HEK293 (cell line): ENCODE results near the gene SLAMF6.

ENCODE experiments used
- CTCF ChIP-seq: fragments of 450-650 bp; formaldehyde crosslinking; IDR thresholded peaks from 2 replicates; pipeline ENCODE4 v1.5.1; 2016; ENCODE audit warnings: missing biosample characterization, missing genetic modification characterization
- PBX3 ChIP-seq: sonication (generic); formaldehyde crosslinking; IDR thresholded peaks from 2 replicates; pipeline ENCODE4 v1.8.1; 2022; ENCODE audit warnings: mild to moderate bottlenecking, moderate library complexity, missing genetic modification reagents
- REST ChIP-seq: fragments of 450-650 bp; formaldehyde crosslinking; IDR thresholded peaks from 2 replicates; pipeline ENCODE4 v1.5.1; 2016; ENCODE audit warnings: missing biosample characterization, missing genetic modification characterization
- TCF7L2 ChIP-seq: IDR thresholded peaks from 2 replicates; pipeline ENCODE4 v1.6.1; 2011; ENCODE audit warnings: low read depth, mild to moderate bottlenecking, inconsistent platforms, low read length, moderate library complexity, borderline replicate concordance
- ZBTB26 ChIP-seq: fragments of 450-650 bp; formaldehyde crosslinking; optimal IDR thresholded peaks from 2 replicates; pipeline ENCODE3; 2016; ENCODE audit warnings: missing biosample characterization, mild to moderate bottlenecking, missing genetic modification characterization
- ZFP37 ChIP-seq: fragments of 450-650 bp; formaldehyde crosslinking; IDR thresholded peaks from 2 replicates; pipeline ENCODE4 v1.5.1; 2016; ENCODE audit warnings: missing biosample characterization, missing genetic modification characterization
- ZFP41 ChIP-seq: fragments of 450-650 bp; formaldehyde crosslinking; IDR thresholded peaks from 2 replicates; pipeline ENCODE4 v1.5.1; 2016; ENCODE audit warnings: missing biosample characterization, missing genetic modification characterization, borderline replicate concordance
- ZNF521 ChIP-seq: fragments of 450-650 bp; formaldehyde crosslinking; IDR thresholded peaks from 2 replicates; pipeline ENCODE4 v1.5.1; 2017; ENCODE audit warnings: missing biosample characterization, mild to moderate bottlenecking, missing genetic modification characterization
- ZNF660 ChIP-seq: fragments of 450-650 bp; IDR thresholded peaks from 2 replicates; pipeline ENCODE4 v1.5.1; 2018; ENCODE audit warnings: missing biosample characterization, mild to moderate bottlenecking, missing genetic modification characterization
- ZNF776 ChIP-seq: fragments of 450-650 bp; formaldehyde crosslinking; IDR thresholded peaks from 2 replicates; pipeline ENCODE4 v1.5.0; 2017; ENCODE audit warnings: missing biosample characterization, missing genetic modification characterization, borderline replicate concordance

- no peak for TF ChIP-seq CTCF
- no peak for TF ChIP-seq ZNF776 (tag by site-specific recombination)
- no peak for TF ChIP-seq ZFP37
- TF ChIP-seq ZFP41 (tag by site-specific recombination), result no peak
- TF ChIP-seq REST (tag by site-specific recombination), result no peak
- TF ChIP-seq ZNF660 (tag by site-specific recombination), result no peak
- no peak for TF ChIP-seq ZNF521
- no peak for TF ChIP-seq ZBTB26 (tag by site-specific recombination)
- no peak for TF ChIP-seq TCF7L2
- TF ChIP-seq PBX3 (CRISPR knock-in tag), result no peak
These were observed 56.1 kb downstream of the SLAMF6 start for GRCh38 chr1:160466961-160467360.
